Activated CD4-positive, alpha-beta T cell treated with anti-CD3 and anti-CD28 coated beads, Interleukin-2, amount 10 ng/mL, durations not matched to agents 24 days and 14 days (primary cell): ENCODE results near the gene FSHR. TPM values are rescaled to one million over a fixed set of nuclear protein-coding genes. Genes with fewer than 3 reads are reported as not detected.

ENCODE experiments used
- DNase-seq: peaks from one replicate; pipeline ENCODE4 v3.0.0; 2022
- H3K27ac Mint-ChIP-seq: one replicate; pipeline ENCODE4 v1.8.0; 2022; ENCODE audit warnings: mild to moderate bottlenecking, mixed read lengths
- H3K27me3 Mint-ChIP-seq: one replicate; pipeline ENCODE4 v1.8.0; 2022; ENCODE audit warnings: mixed read lengths
- H3K36me3 Mint-ChIP-seq: one replicate; pipeline ENCODE4 v1.8.0; 2022; ENCODE audit warnings: low read depth, mild to moderate bottlenecking, mixed read lengths
- H3K4me1 Mint-ChIP-seq: one replicate; pipeline ENCODE4 v1.8.0; 2021; ENCODE audit warnings: mixed read lengths
- H3K4me3 Mint-ChIP-seq: one replicate; pipeline ENCODE4 v1.8.0; 2022; ENCODE audit warnings: mild to moderate bottlenecking, moderate library complexity, mixed read lengths
- H3K9me3 Mint-ChIP-seq: one replicate; pipeline ENCODE4 v1.8.0; 2021; ENCODE audit warnings: mixed read lengths
- intact Hi-C: fragments of 100-400 bp; cut with micrococcal nuclease; formaldehyde crosslinking; loops from one replicate; pipeline ENCODE4 v1.15.1; 2023
- total RNA-seq: library from RNA; stranded (reverse); gene quantifications from 2 replicates; pipeline ENCODE4 v1.2.3, GENCODE V29; 2022

Gene FSHR
- total RNA-seq, 1 donor from 2014 or later: not detected

GRCh38 chr2:48948400-48949125 lies 205.8 kb downstream of the FSHR start:
- no peak for DNase-seq
- no peaks in the 10 kb centered on the region for H3K36me3 Mint-ChIP-seq
- H3K9me3 Mint-ChIP-seq: no peaks in the 10 kb centered on the region
- no peaks in the 10 kb centered on the region for H3K4me1 Mint-ChIP-seq
- intact Hi-C loops: no loop called here
- no peak overlapping the region for H3K27ac Mint-ChIP-seq
- H3K4me3 Mint-ChIP-seq: no peak overlapping the region
- no peaks in the 10 kb centered on the region for H3K27me3 Mint-ChIP-seq

- H3K27me3 Mint-ChIP-seq: no peaks in the 10 kb centered on the region
- no peaks in the 10 kb centered on the region for H3K9me3 Mint-ChIP-seq
- intact Hi-C loops: loop anchor here (1.0 to 2.0 kb wide), 4 partner anchors 544 to 1545 kb away; no protein-coding TSS in a partner anchor
- no peaks in the 10 kb centered on the region for H3K36me3 Mint-ChIP-seq
- no peak overlapping the region for H3K4me3 Mint-ChIP-seq
- peak; percentile 73 for DNase-seq
- no peaks in the 10 kb centered on the region for H3K4me1 Mint-ChIP-seq
- no peak overlapping the region for H3K27ac Mint-ChIP-seq
Observed at GRCh38 chr2:48946449-48947048, 207.8 kb downstream of the FSHR start.

GRCh38 chr2:48944956-48945355 lies 209.4 kb downstream of the FSHR start:
- Mint-ChIP-seq H3K27ac (no peak overlapping the region), H3K4me3 (no peak overlapping the region), H3K36me3 (no peaks in the 10 kb centered on the region), H3K4me1 (no peaks in the 10 kb centered on the region), H3K27me3 (no peaks in the 10 kb centered on the region), H3K9me3 (no peaks in the 10 kb centered on the region)
- no peak for DNase-seq
- intact Hi-C loops: no loop called here

- Mint-ChIP-seq H3K27ac (no peak overlapping the region), H3K27me3 (no peaks in the 10 kb centered on the region), H3K9me3 (no peaks in the 10 kb centered on the region), H3K4me3 (no peak overlapping the region), H3K36me3 (no peaks in the 10 kb centered on the region), H3K4me1 (no peaks in the 10 kb centered on the region)
- no peak for DNase-seq
- intact Hi-C loops: no loop called here
Observed at GRCh38 chr2:48943436-48943835, 210.9 kb downstream of the FSHR start.

GRCh38 chr2:48941908-48942307 lies 212.4 kb downstream of the FSHR start:
- Mint-ChIP-seq H3K36me3 (no peaks in the 10 kb centered on the region), H3K4me3 (no peak overlapping the region), H3K27ac (no peak overlapping the region), H3K27me3 (no peaks in the 10 kb centered on the region), H3K4me1 (no peaks in the 10 kb centered on the region), H3K9me3 (no peaks in the 10 kb centered on the region)
- DNase-seq: no peak
- intact Hi-C loops: no loop called here

- no peaks in the 10 kb centered on the region for H3K27me3 Mint-ChIP-seq
- H3K27ac Mint-ChIP-seq: no peak overlapping the region
- no peak overlapping the region for H3K4me3 Mint-ChIP-seq
- DNase-seq: no peak
- no peaks in the 10 kb centered on the region for H3K4me1 Mint-ChIP-seq
- intact Hi-C loops: no loop called here
- no peaks in the 10 kb centered on the region for H3K9me3 Mint-ChIP-seq
- no peaks in the 10 kb centered on the region for H3K36me3 Mint-ChIP-seq
Observed at GRCh38 chr2:48941456-48941855, 212.9 kb downstream of the FSHR start.

- no peak overlapping the region for H3K4me3 Mint-ChIP-seq
- no peaks in the 10 kb centered on the region for H3K4me1 Mint-ChIP-seq
- H3K9me3 Mint-ChIP-seq: no peaks in the 10 kb centered on the region
- DNase-seq: no peak
- H3K36me3 Mint-ChIP-seq: no peaks in the 10 kb centered on the region
- no peaks in the 10 kb centered on the region for H3K27me3 Mint-ChIP-seq
- H3K27ac Mint-ChIP-seq: no peak overlapping the region
- intact Hi-C loops: no loop called here
Observed at GRCh38 chr2:48940606-48941005, 213.7 kb downstream of the FSHR start.

GRCh38 chr2:48939232-48939631 lies 215.1 kb downstream of the FSHR start:
- H3K4me1 Mint-ChIP-seq: no peaks in the 10 kb centered on the region
- no peak for DNase-seq
- no peaks in the 10 kb centered on the region for H3K36me3 Mint-ChIP-seq
- H3K9me3 Mint-ChIP-seq: no peaks in the 10 kb centered on the region
- no peak overlapping the region for H3K4me3 Mint-ChIP-seq
- no peak overlapping the region for H3K27ac Mint-ChIP-seq
- no peaks in the 10 kb centered on the region for H3K27me3 Mint-ChIP-seq
- intact Hi-C loops: no loop called here

- Mint-ChIP-seq H3K27ac (no peak overlapping the region), H3K4me1 (no peaks in the 10 kb centered on the region), H3K27me3 (no peaks in the 10 kb centered on the region), H3K4me3 (no peak overlapping the region), H3K36me3 (no peaks in the 10 kb centered on the region), H3K9me3 (no peaks in the 10 kb centered on the region)
- intact Hi-C loops: no loop called here
- DNase-seq: no peak
Observed at GRCh38 chr2:48938231-48938630, 216.1 kb downstream of the FSHR start.

GRCh38 chr2:48934807-48935206 lies 219.5 kb downstream of the FSHR start:
- intact Hi-C loops: no loop called here
- Mint-ChIP-seq H3K36me3 (no peaks in the 10 kb centered on the region), H3K27me3 (no peaks in the 10 kb centered on the region)

GRCh38 chr2:48933828-48934497 lies 220.4 kb downstream of the FSHR start:
- no peak for DNase-seq
- Mint-ChIP-seq H3K4me3 (no peak overlapping the region), H3K27ac (no peak overlapping the region), H3K36me3 (no peaks in the 10 kb centered on the region), H3K4me1 (no peaks in the 10 kb centered on the region), H3K9me3 (no peaks in the 10 kb centered on the region), H3K27me3 (no peaks in the 10 kb centered on the region)
- intact Hi-C loops: no loop called here

More at GRCh38 chr2:48934807-48935206, 219.5 kb downstream of the FSHR start:
- no peak for DNase-seq
- Mint-ChIP-seq H3K4me3 (no peak overlapping the region), H3K9me3 (no peaks in the 10 kb centered on the region), H3K27ac (no peak overlapping the region), H3K4me1 (no peaks in the 10 kb centered on the region)

GRCh38 chr2:48932667-48933066 lies 221.6 kb downstream of the FSHR start:
- H3K36me3 Mint-ChIP-seq: no peaks in the 10 kb centered on the region
- H3K9me3 Mint-ChIP-seq: no peaks in the 10 kb centered on the region
- no peaks in the 10 kb centered on the region for H3K27me3 Mint-ChIP-seq
- no peak for DNase-seq
- no peaks in the 10 kb centered on the region for H3K4me1 Mint-ChIP-seq
- intact Hi-C loops: no loop called here
- H3K4me3 Mint-ChIP-seq: no peak overlapping the region
- H3K27ac Mint-ChIP-seq: no peak overlapping the region

GRCh38 chr2:48929571-48930301 lies 224.6 kb downstream of the FSHR start:
- no peak for DNase-seq
- Mint-ChIP-seq H3K27me3 (no peaks in the 10 kb centered on the region), H3K9me3 (peaks cover 4% of the 10 kb centered on the region), H3K27ac (no peak overlapping the region), H3K4me3 (no peak overlapping the region), H3K36me3 (no peaks in the 10 kb centered on the region), H3K4me1 (no peaks in the 10 kb centered on the region)
- intact Hi-C loops: no loop called here

- Mint-ChIP-seq H3K4me1 (no peaks in the 10 kb centered on the region), H3K27me3 (no peaks in the 10 kb centered on the region), H3K27ac (no peak overlapping the region), H3K4me3 (no peak overlapping the region), H3K9me3 (peaks cover 5% of the 10 kb centered on the region), H3K36me3 (no peaks in the 10 kb centered on the region)
- intact Hi-C loops: no loop called here
- no peak for DNase-seq
Observed at GRCh38 chr2:48927355-48927754, 227.0 kb downstream of the FSHR start.
